Osteocyte (in vitro differentiated cells): Measurements from ENCODE around the gene DPF3. TPM values are rescaled to one million over a fixed set of nuclear protein-coding genes. Genes with fewer than 3 reads are reported as not detected.

ENCODE experiments used
- DNase-seq: peaks from one replicate; pipeline ENCODE4 v3.0.0; 2021; ENCODE audit warnings: mixed read lengths; ENCODE audit not compliant: unreplicated experiment; ENCODE audit errors: extremely low spot score
- H3K27ac Mint-ChIP-seq: one replicate; pipeline ENCODE4 v1.8.0; 2021; ENCODE audit warnings: mild to moderate bottlenecking, mixed read lengths; ENCODE audit not compliant: unreplicated experiment
- H3K27me3 Mint-ChIP-seq: one replicate; pipeline ENCODE4 v1.8.0; 2021; ENCODE audit warnings: mixed read lengths; ENCODE audit not compliant: unreplicated experiment
- H3K36me3 Mint-ChIP-seq: one replicate; pipeline ENCODE4 v1.8.0; 2021; ENCODE audit warnings: mixed read lengths; ENCODE audit not compliant: unreplicated experiment
- H3K4me1 Mint-ChIP-seq: one replicate; pipeline ENCODE4 v1.8.0; 2021; ENCODE audit warnings: mixed read lengths; ENCODE audit not compliant: unreplicated experiment
- H3K4me3 Mint-ChIP-seq: one replicate; pipeline ENCODE4 v1.8.0; 2021; ENCODE audit warnings: mild to moderate bottlenecking, moderate library complexity, mixed read lengths; ENCODE audit not compliant: unreplicated experiment
- H3K9me3 Mint-ChIP-seq: one replicate; pipeline ENCODE4 v1.8.0; 2021; ENCODE audit warnings: mixed read lengths; ENCODE audit not compliant: unreplicated experiment
- total RNA-seq: library from RNA; stranded (reverse); gene quantifications from 2 replicates; pipeline ENCODE4 v1.2.1, GENCODE V29; 2021
- TF ChIP-seq, protein P1 (sequence below): fragments of 200-600 bp; sonication (generic); IDR thresholded peaks from 2 replicates; pipeline ENCODE4 v1.5.0; 2021; ENCODE audit warnings: antibody characterized with exemption, mild to moderate bottlenecking, moderate library complexity

Gene DPF3
- total RNA-seq, 1 donor from 2014 or later: 5.8 TPM

- Mint-ChIP-seq H3K36me3 (no peaks in the 10 kb centered on the region), H3K4me1 (peaks cover 9% of the 10 kb centered on the region), H3K27me3 (no peaks in the 10 kb centered on the region), H3K9me3 (no peaks in the 10 kb centered on the region), H3K27ac (no peak overlapping the region), H3K4me3 (no peak overlapping the region)
- TF ChIP-seq, protein P1, sequence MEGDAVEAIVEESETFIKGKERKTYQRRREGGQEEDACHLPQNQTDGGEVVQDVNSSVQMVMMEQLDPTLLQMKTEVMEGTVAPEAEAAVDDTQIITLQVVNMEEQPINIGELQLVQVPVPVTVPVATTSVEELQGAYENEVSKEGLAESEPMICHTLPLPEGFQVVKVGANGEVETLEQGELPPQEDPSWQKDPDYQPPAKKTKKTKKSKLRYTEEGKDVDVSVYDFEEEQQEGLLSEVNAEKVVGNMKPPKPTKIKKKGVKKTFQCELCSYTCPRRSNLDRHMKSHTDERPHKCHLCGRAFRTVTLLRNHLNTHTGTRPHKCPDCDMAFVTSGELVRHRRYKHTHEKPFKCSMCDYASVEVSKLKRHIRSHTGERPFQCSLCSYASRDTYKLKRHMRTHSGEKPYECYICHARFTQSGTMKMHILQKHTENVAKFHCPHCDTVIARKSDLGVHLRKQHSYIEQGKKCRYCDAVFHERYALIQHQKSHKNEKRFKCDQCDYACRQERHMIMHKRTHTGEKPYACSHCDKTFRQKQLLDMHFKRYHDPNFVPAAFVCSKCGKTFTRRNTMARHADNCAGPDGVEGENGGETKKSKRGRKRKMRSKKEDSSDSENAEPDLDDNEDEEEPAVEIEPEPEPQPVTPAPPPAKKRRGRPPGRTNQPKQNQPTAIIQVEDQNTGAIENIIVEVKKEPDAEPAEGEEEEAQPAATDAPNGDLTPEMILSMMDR: no peak
- no peak for DNase-seq
Measured at GRCh38 chr14:72852194-72852593, 41.7 kb downstream of the DPF3 start.

- DNase-seq: no peak
- Mint-ChIP-seq H3K9me3 (no peaks in the 10 kb centered on the region), H3K36me3 (no peaks in the 10 kb centered on the region), H3K4me3 (no peak overlapping the region), H3K27ac (no peak overlapping the region), H3K4me1 (peaks cover 7% of the 10 kb centered on the region), H3K27me3 (no peaks in the 10 kb centered on the region)
- TF ChIP-seq, protein P1: no peak
Measured at GRCh38 chr14:72851635-72852034, 42.3 kb downstream of the DPF3 start.

DNA sequence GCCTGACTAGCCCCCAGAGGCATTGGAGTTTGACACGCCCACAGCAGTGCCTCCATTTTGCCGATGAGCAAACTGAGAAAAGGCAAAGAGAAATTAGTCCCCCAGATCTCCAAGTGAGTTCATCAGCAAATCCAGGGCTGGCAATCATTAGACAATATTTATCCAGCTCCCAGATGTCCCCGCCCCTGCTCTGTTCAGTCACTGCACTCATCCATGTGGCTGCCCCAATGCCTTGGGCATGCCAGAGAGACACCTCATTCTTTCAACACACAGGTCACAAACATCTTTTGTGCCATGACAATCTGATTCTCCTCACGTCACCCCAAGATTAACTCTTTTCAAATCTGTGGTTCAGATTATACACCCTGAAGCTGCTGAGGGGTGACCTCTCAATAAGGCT lies 43.5 kb downstream of the DPF3 start:
- no peaks in the 10 kb centered on the region for H3K36me3 Mint-ChIP-seq
- H3K27me3 Mint-ChIP-seq: no peaks in the 10 kb centered on the region
- TF ChIP-seq, protein P1: no peak
- peaks cover 6% of the 10 kb centered on the region for H3K4me1 Mint-ChIP-seq
- no peak overlapping the region for H3K27ac Mint-ChIP-seq
- no peak overlapping the region for H3K4me3 Mint-ChIP-seq
- no peak for DNase-seq
- H3K9me3 Mint-ChIP-seq: no peaks in the 10 kb centered on the region

DNA sequence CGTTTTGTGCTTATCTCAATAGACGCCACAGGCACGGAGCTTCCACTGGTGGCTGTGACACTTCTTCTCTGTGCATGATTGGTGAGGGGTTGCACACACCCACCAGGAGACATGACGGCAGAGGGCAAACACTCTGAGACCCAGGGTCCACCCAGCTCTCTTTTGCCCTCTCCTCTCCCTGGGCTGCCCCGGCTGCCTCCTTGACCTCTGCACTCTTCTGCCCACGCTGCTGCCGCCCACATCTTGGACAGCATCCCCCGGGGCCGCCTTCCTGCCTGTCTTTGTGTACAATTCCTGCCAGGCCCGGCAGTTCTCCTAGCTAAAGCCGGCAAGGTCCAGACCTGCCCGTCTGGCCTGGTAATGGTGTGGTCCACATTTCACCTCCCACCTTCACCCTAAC lies 44.7 kb downstream of the DPF3 start:
- Mint-ChIP-seq H3K4me3 (no peak overlapping the region), H3K27ac (no peak overlapping the region), H3K9me3 (no peaks in the 10 kb centered on the region)

GRCh38 chr14:72847721-72848120 lies 46.2 kb downstream of the DPF3 start:
- Mint-ChIP-seq H3K9me3 (no peaks in the 10 kb centered on the region), H3K36me3 (no peaks in the 10 kb centered on the region)
- DNase-seq: no peak

More for the DNA sequence above, 44.7 kb downstream of the DPF3 start:
- DNase-seq: no peak
- TF ChIP-seq, protein P1: no peak
- H3K27me3 Mint-ChIP-seq: no peaks in the 10 kb centered on the region
- peaks cover 6% of the 10 kb centered on the region for H3K4me1 Mint-ChIP-seq
- no peaks in the 10 kb centered on the region for H3K36me3 Mint-ChIP-seq

More at GRCh38 chr14:72847721-72848120, 46.2 kb downstream of the DPF3 start:
- no peaks in the 10 kb centered on the region for H3K27me3 Mint-ChIP-seq
- H3K27ac Mint-ChIP-seq: no peak overlapping the region
- peaks cover 6% of the 10 kb centered on the region for H3K4me1 Mint-ChIP-seq
- H3K4me3 Mint-ChIP-seq: no peak overlapping the region
- TF ChIP-seq, protein P1: no peak
